NOMO-1 treated with DMSO at 0.1 percent for 48 hours (cell line): Measurements from ENCODE around the gene RPS15.

ENCODE experiments used
- DNase-seq: peaks from one replicate; lab custom pipeline; 2025; ENCODE audit not compliant: unreplicated experiment; lab: John Stamatoyannopoulos, UW

RPS15 gene

GRCh38 chr19:1481893-1482360 lies 43.7 kb downstream of the RPS15 start:
- no peak for DNase-seq

GRCh38 chr19:1482361-1483130 lies 44.4 kb downstream of the RPS15 start:
- DNase-seq, result no peak

GRCh38 chr19:1483131-1483978 lies 45.2 kb downstream of the RPS15 start:
- no peak for DNase-seq

GRCh38 chr19:1483979-1484428 lies 45.8 kb downstream of the RPS15 start:
- DNase-seq, result no peak

GRCh38 chr19:1486720-1487575 lies 48.8 kb downstream of the RPS15 start:
- no peak for DNase-seq

- DNase-seq, result no peak
These were observed 49.5 kb downstream of the RPS15 start for GRCh38 chr19:1487576-1488281.

GRCh38 chr19:1488282-1488601 lies 50.0 kb downstream of the RPS15 start:
- DNase-seq, result no peak

- peak; percentile 13 for DNase-seq
These were observed 51.5 kb downstream of the RPS15 start for GRCh38 chr19:1489463-1490310.
